Neural cell (in vitro differentiated cells): Measurements from ENCODE around the gene TCP11X2. TPM values are rescaled to one million over a fixed set of nuclear protein-coding genes. Genes with fewer than 3 reads are reported as not detected.
"Not testable (repeated sequence)": the region's sequence is repeated elsewhere in the genome, so short reads cannot be mapped to it uniquely, and the experiment has no call there.

Source experiments
- H2AFZ ChIP-seq: fragments of 200-600, 300-800 bp; sonication (generic), shearing (Covaris generic); 2 replicates; pipeline ENCODE4 v1.6.0; 2014; ENCODE audit warnings: low read depth, mild to moderate bottlenecking, antibody characterized with exemption, low read length, moderate library complexity
- H3F3A ChIP-seq: fragments of 200-600 bp; shearing (Covaris generic); 2 replicates; pipeline ENCODE4 v1.6.1; 2016; ENCODE audit warnings: mild to moderate bottlenecking, moderate library complexity, mixed read lengths, antibody characterized with exemption, low read length; ENCODE audit not compliant: insufficient read depth, poor library complexity, severe bottlenecking
- H3K27ac ChIP-seq: fragments of 200-600, 300-800 bp; sonication (generic), shearing (Covaris generic); 2 replicates; pipeline ENCODE4 v1.5.1; 2014; ENCODE audit warnings: mild to moderate bottlenecking, low read length, moderate library complexity
- H3K27me3 ChIP-seq: fragments of 300-800, 200-600 bp; sonication (generic), shearing (Covaris generic); 2 replicates; pipeline ENCODE4 v1.6.0; 2014; ENCODE audit warnings: mild to moderate bottlenecking, low read depth, low read length, moderate library complexity; ENCODE audit not compliant: insufficient read depth
- H3K36me3 ChIP-seq: fragments of 300-800, 200-600 bp; sonication (generic), shearing (Covaris generic); 2 replicates; pipeline ENCODE4 v1.5.1; 2014; ENCODE audit warnings: mild to moderate bottlenecking, antibody characterized with exemption, low read length, moderate library complexity; ENCODE audit not compliant: insufficient read depth
- H3K4me2 ChIP-seq: fragments of 300-800, 200-600 bp; sonication (generic), shearing (Covaris generic); 2 replicates; pipeline ENCODE4 v1.6.0; 2014; ENCODE audit warnings: mild to moderate bottlenecking, low read length
- H3K4me3 ChIP-seq: fragments of 300-800, 200-600 bp; sonication (generic), shearing (Covaris generic); 2 replicates; pipeline ENCODE4 v1.5.1; 2014; ENCODE audit warnings: mild to moderate bottlenecking, low read length, moderate library complexity
- H3K79me2 ChIP-seq: fragments of 200-600 bp; shearing (Covaris generic); replicated peaks from 2 replicates; pipeline ENCODE4 v1.6.0; 2014; ENCODE audit warnings: mild to moderate bottlenecking, low read length, moderate library complexity; ENCODE audit not compliant: insufficient read depth
- H3K9ac ChIP-seq: fragments of 300-800, 200-600 bp; sonication (generic), shearing (Covaris generic); 2 replicates; pipeline ENCODE4 v1.6.1; 2016; ENCODE audit warnings: mild to moderate bottlenecking, low read length, mixed read lengths
- H3K9me2 ChIP-seq: fragments of 200-600 bp; shearing (Covaris generic); 2 replicates; pipeline ENCODE4 v1.6.1; 2016; ENCODE audit warnings: mild to moderate bottlenecking, low read length, mixed read lengths; ENCODE audit not compliant: insufficient read depth
- H3K9me3 ChIP-seq: fragments of 200-600, 300-800 bp; sonication (generic), shearing (Covaris generic); 2 replicates; pipeline ENCODE4 v1.6.1; 2016; ENCODE audit warnings: mild to moderate bottlenecking, mixed run types, low read length, moderate library complexity, mixed read lengths
- H4K20me1 ChIP-seq: fragments of 200-600 bp; shearing (Covaris generic); 2 replicates; pipeline ENCODE4 v1.6.1; 2016; ENCODE audit warnings: mild to moderate bottlenecking, mixed run types; ENCODE audit not compliant: insufficient read depth
- EP300 ChIP-seq: fragments of 450-650 bp; conservative IDR thresholded peaks from 2 replicates; pipeline ENCODE4 v1.6.1; 2014; ENCODE audit warnings: antibody characterized with exemption, mild to moderate bottlenecking, moderate library complexity; ENCODE audit not compliant: poor library complexity, severe bottlenecking
- EZH2 ChIP-seq: fragments of 200-600, 300-800 bp; shearing (Covaris generic), sonication (generic); IDR thresholded peaks from 2 replicates; pipeline ENCODE4 v1.6.1; 2014; ENCODE audit warnings: antibody characterized with exemption, low read length, borderline replicate concordance, mild to moderate bottlenecking; ENCODE audit not compliant: insufficient read depth, poor library complexity, severe bottlenecking
- POLR2AphosphoS5 ChIP-seq: IDR thresholded peaks from 2 replicates; pipeline ENCODE4 v1.6.1; 2012
- polyA minus RNA-seq: library from RNA; depleted of rRNA, polyadenylated mRNA; stranded (reverse); fragments of >200 nt; gene quantifications from 2 replicates; pipeline ENCODE4 v1.2.3, GENCODE V29; 2014
- polyA plus RNA-seq: library from polyadenylated mRNA; depleted of rRNA; stranded (reverse); fragments of >200 nt; gene quantifications from 2 replicates; pipeline ENCODE4 v1.2.3, GENCODE V29; 2014
- TF ChIP-seq, protein P1 (sequence below): fragments of 450-650 bp; IDR thresholded peaks from 2 replicates; pipeline ENCODE4 v1.5.1; 2014; ENCODE audit warnings: antibody characterized with exemption, mild to moderate bottlenecking, moderate library complexity; ENCODE audit not compliant: poor library complexity, severe bottlenecking
- TF ChIP-seq, protein P2 (sequence below): IDR thresholded peaks from 2 replicates; pipeline ENCODE4 v1.6.1; 2012; ENCODE audit warnings: borderline replicate concordance

The TCP11X2 gene
- polyA plus RNA-seq: 0.12 TPM in 1 of 2 replicates, not detected in the other
- not detected in 2 replicates for polyA minus RNA-seq

GRCh38 chrX:102471762-102472220, at the start of gene TCP11X2:
Gene TCP11X2, minus strand, starts transcription at chrX:102471812.
- H3K9me2 ChIP-seq, H3K4me3 ChIP-seq, H3F3A ChIP-seq, H2AFZ ChIP-seq, H3K27me3 ChIP-seq, H3K27ac ChIP-seq, H3K79me2 ChIP-seq, H3K9ac ChIP-seq, H4K20me1 ChIP-seq, H3K9me3 ChIP-seq, H3K4me2 ChIP-seq, H3K36me3 ChIP-seq: not testable (repeated sequence)

DNA sequence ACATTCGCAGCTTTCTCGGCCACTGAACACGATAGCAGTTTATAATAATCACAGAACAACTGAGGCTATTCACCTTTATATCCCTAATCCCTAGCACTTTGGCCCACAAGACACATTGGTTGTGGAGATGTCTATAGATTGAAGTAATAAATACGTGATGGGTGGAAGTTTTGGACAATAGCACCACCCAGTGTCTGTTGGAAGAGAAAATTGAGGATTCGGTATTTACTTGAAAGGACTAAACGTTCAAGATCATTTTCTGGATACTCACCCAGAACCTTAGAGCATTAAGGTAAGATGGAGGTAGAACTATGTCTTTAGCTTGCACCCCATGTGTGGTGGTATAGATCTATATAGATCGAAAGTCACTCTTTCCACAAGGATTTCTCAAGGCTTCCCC, 45.7 kb upstream of the TCP11X2 start:
- Histone ChIP-seq H3K9me2 (no peaks in the 10 kb centered on the region), H3F3A (no peaks in the 10 kb centered on the region), H3K36me3 (no peaks in the 10 kb centered on the region), H3K27me3 (no peaks in the 10 kb centered on the region), H3K27ac (no peak overlapping the region), H3K79me2 (peaks cover 19% of the 10 kb centered on the region), H3K4me2 (no peak overlapping the region), H2AFZ (no peak overlapping the region), H3K9ac (no peak overlapping the region), H4K20me1 (no peaks in the 10 kb centered on the region), H3K9me3 (no peaks in the 10 kb centered on the region), H3K4me3 (no peak overlapping the region)
- TF ChIP-seq EZH2: no peak
- TF ChIP-seq, protein P1, sequence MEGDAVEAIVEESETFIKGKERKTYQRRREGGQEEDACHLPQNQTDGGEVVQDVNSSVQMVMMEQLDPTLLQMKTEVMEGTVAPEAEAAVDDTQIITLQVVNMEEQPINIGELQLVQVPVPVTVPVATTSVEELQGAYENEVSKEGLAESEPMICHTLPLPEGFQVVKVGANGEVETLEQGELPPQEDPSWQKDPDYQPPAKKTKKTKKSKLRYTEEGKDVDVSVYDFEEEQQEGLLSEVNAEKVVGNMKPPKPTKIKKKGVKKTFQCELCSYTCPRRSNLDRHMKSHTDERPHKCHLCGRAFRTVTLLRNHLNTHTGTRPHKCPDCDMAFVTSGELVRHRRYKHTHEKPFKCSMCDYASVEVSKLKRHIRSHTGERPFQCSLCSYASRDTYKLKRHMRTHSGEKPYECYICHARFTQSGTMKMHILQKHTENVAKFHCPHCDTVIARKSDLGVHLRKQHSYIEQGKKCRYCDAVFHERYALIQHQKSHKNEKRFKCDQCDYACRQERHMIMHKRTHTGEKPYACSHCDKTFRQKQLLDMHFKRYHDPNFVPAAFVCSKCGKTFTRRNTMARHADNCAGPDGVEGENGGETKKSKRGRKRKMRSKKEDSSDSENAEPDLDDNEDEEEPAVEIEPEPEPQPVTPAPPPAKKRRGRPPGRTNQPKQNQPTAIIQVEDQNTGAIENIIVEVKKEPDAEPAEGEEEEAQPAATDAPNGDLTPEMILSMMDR: peak; percentile 13
- TF ChIP-seq, protein P2, sequence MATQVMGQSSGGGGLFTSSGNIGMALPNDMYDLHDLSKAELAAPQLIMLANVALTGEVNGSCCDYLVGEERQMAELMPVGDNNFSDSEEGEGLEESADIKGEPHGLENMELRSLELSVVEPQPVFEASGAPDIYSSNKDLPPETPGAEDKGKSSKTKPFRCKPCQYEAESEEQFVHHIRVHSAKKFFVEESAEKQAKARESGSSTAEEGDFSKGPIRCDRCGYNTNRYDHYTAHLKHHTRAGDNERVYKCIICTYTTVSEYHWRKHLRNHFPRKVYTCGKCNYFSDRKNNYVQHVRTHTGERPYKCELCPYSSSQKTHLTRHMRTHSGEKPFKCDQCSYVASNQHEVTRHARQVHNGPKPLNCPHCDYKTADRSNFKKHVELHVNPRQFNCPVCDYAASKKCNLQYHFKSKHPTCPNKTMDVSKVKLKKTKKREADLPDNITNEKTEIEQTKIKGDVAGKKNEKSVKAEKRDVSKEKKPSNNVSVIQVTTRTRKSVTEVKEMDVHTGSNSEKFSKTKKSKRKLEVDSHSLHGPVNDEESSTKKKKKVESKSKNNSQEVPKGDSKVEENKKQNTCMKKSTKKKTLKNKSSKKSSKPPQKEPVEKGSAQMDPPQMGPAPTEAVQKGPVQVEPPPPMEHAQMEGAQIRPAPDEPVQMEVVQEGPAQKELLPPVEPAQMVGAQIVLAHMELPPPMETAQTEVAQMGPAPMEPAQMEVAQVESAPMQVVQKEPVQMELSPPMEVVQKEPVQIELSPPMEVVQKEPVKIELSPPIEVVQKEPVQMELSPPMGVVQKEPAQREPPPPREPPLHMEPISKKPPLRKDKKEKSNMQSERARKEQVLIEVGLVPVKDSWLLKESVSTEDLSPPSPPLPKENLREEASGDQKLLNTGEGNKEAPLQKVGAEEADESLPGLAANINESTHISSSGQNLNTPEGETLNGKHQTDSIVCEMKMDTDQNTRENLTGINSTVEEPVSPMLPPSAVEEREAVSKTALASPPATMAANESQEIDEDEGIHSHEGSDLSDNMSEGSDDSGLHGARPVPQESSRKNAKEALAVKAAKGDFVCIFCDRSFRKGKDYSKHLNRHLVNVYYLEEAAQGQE: no peak

- peaks cover 19% of the 10 kb centered on the region for H3K79me2 ChIP-seq
- no peak within 1 kb of the TSS for H3K4me2 ChIP-seq
- no peaks in the 10 kb centered on the region for H3K9me3 ChIP-seq
- no peak for TF ChIP-seq EP300
- peak; percentile 88 for TF ChIP-seq POLR2AphosphoS5
- no peaks in the 10 kb centered on the region for H3K36me3 ChIP-seq
- peak within 1 kb of the TSS; percentile 74 for H3K4me3 ChIP-seq
- no peaks in the 10 kb centered on the region for H3K9me2 ChIP-seq
- no peaks in the 10 kb centered on the region for H3F3A ChIP-seq
- no peaks in the 10 kb centered on the region for H4K20me1 ChIP-seq
- H3K27me3 ChIP-seq: no peaks in the 10 kb centered on the region
- no peak within 1 kb of the TSS for H2AFZ ChIP-seq
- H3K9ac ChIP-seq: peak within 1 kb of the TSS; percentile 75
- H3K27ac ChIP-seq: peak within 1 kb of the TSS; percentile 68
These were observed 44.6 kb upstream of the TCP11X2 start, which contains the start of gene TMSB15A for GRCh38 chrX:102515975-102516941. Gene TMSB15A, minus strand, starts transcription at chrX:102516739.
